HG02938 (cell line): ENCODE results near the gene TNFRSF9.
"Not testable (repeated sequence)": the region's sequence is repeated elsewhere in the genome, so short reads cannot be mapped to it uniquely, and the experiment has no call there.

Experiments
- ATAC-seq: cut with Tn5 transposase; IDR thresholded peaks from one replicate; pipeline ENCODE4 v1.9.1; 2021; ENCODE audit warnings: mild to moderate bottlenecking, moderate library complexity; ENCODE audit not compliant: unreplicated experiment

The TNFRSF9 gene

GRCh38 chr1:7921796-7922195, 18.8 kb downstream of the TNFRSF9 start:
- no peak for ATAC-seq

GRCh38 chr1:7919880-7920279, 20.8 kb downstream of the TNFRSF9 start:
- ATAC-seq = no peak

- ATAC-seq = not testable (repeated sequence)
Observed at GRCh38 chr1:7917971-7918370, 22.7 kb downstream of the TNFRSF9 start.

GRCh38 chr1:7916501-7916830, 24.2 kb downstream of the TNFRSF9 start:
- ATAC-seq = no peak

GRCh38 chr1:7915826-7916500, 24.7 kb downstream of the TNFRSF9 start:
- ATAC-seq = no peak

GRCh38 chr1:7912743-7913557, 27.7 kb downstream of the TNFRSF9 start:
- ATAC-seq = no peak

- ATAC-seq = no peak
Observed at GRCh38 chr1:7912145-7912544, 28.5 kb downstream of the TNFRSF9 start.

GRCh38 chr1:7905262-7905661, 35.4 kb downstream of the TNFRSF9 start:
- ATAC-seq = no peak

- no peak for ATAC-seq
Observed at GRCh38 chr1:7902478-7903085, 38.1 kb downstream of the TNFRSF9 start.

GRCh38 chr1:7899741-7900140, 40.9 kb downstream of the TNFRSF9 start:
- ATAC-seq = no peak

- ATAC-seq = no peak
Observed at GRCh38 chr1:7898962-7899361, 41.7 kb downstream of the TNFRSF9 start.

- ATAC-seq = no peak
Observed at GRCh38 chr1:7896994-7897393, 43.6 kb downstream of the TNFRSF9 start.

GRCh38 chr1:7893529-7894180, 47.0 kb downstream of the TNFRSF9 start:
- no peak for ATAC-seq

GRCh38 chr1:7891804-7892203, 48.8 kb downstream of the TNFRSF9 start:
- no peak for ATAC-seq

- no peak for ATAC-seq
Observed at GRCh38 chr1:7890853-7891252, 49.8 kb downstream of the TNFRSF9 start.

GRCh38 chr1:7888248-7889081, 52.2 kb downstream of the TNFRSF9 start:
- no peak for ATAC-seq

GRCh38 chr1:7886405-7886745, 54.3 kb downstream of the TNFRSF9 start:
- no peak for ATAC-seq

- ATAC-seq = no peak
Observed at GRCh38 chr1:7885513-7886404, 54.9 kb downstream of the TNFRSF9 start.

- no peak for ATAC-seq
Observed at GRCh38 chr1:7884757-7885156, 55.9 kb downstream of the TNFRSF9 start.

- ATAC-seq = no peak
Observed at GRCh38 chr1:7879228-7879627, 61.4 kb downstream of the TNFRSF9 start.
